GM12872 (cell line): Measurements from ENCODE around the gene HINT1.

Experiments
- TF ChIP-seq, protein P1 (sequence below): IDR thresholded peaks from 3 replicates; pipeline ENCODE4 v1.5.1; 2011; ENCODE audit warnings: low read depth, mild to moderate bottlenecking, low read length, moderate library complexity; ENCODE audit not compliant: insufficient read depth

Gene HINT1

DNA sequence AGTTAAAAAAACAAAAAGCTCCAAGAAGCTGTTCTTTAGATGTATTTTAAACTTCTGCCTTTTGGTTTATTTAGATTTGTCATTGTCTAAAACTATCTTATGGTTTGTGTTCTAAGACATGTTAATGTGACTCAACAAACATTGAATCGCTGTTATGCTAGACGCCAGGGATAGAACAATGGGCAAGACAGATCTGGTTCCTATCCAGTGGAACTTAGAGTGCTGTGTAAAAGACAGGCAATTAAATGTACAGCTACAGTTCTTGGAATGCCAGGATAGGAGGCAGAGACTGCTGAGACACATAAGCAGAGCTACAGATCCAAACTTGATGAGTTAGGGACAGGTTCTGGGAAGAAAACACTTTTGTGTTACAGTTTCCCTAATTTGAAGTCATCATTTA lies 28.1 kb upstream of the HINT1 start:
- TF ChIP-seq, protein P1, sequence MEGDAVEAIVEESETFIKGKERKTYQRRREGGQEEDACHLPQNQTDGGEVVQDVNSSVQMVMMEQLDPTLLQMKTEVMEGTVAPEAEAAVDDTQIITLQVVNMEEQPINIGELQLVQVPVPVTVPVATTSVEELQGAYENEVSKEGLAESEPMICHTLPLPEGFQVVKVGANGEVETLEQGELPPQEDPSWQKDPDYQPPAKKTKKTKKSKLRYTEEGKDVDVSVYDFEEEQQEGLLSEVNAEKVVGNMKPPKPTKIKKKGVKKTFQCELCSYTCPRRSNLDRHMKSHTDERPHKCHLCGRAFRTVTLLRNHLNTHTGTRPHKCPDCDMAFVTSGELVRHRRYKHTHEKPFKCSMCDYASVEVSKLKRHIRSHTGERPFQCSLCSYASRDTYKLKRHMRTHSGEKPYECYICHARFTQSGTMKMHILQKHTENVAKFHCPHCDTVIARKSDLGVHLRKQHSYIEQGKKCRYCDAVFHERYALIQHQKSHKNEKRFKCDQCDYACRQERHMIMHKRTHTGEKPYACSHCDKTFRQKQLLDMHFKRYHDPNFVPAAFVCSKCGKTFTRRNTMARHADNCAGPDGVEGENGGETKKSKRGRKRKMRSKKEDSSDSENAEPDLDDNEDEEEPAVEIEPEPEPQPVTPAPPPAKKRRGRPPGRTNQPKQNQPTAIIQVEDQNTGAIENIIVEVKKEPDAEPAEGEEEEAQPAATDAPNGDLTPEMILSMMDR = no peak

DNA sequence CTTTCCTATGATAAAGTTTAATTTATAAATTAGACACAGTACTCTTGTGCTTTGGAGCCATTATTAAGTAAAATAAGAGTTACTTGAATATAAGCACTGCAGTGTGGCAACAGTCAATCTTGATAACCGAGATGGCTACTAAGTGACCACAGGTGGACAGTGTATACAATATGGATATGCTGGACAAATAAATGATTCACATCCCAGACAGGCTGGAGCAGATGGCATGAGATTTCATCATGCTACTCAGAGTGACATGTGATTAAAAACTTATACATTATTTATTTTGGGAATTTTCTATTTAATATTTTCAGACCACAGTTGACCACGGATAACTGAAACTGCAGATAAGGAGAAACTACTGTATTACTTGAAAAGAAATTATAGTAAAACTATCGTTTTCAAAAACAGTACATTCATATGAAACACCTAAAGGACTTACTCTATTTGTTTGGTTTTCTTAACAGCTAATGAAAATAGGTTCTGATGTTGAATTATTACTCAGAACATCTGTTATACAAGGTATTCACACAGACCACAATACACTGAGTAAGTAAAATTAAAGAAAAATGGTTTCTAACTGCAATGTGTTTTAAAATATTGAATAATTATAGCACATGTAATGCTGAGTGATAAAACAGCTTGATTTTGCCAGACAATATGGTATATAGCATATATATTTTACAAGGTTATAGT lies 21.7 kb upstream of the HINT1 start:
- TF ChIP-seq, protein P1 = no peak

DNA sequence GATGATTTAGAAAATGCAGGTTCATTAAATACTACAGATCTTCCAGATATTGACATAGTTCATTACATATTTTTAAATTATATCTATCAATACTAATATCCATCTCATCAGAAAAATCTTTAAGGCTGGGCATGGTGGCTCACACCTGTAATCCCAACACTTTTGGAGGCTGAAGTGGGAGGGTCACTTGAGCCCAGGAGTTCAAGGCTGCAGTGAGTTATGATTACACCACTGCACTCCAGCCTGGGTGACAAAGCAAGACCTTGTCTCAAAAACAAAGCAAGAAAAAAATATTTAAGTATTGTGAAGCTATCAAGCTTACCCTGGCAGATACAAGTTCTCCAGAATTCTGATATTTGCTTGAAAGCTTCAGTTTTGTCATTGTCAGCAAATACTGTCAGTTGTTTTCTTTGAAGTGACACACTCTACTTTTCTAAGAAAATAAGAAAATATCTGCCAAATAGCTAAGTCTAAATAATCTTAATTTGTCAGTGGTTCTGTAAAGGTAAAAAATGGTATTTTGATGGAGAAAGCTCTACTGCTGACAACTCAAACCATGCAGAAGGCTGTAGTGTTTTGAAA lies 20.6 kb upstream of the HINT1 start:
- TF ChIP-seq, protein P1 = no peak

DNA sequence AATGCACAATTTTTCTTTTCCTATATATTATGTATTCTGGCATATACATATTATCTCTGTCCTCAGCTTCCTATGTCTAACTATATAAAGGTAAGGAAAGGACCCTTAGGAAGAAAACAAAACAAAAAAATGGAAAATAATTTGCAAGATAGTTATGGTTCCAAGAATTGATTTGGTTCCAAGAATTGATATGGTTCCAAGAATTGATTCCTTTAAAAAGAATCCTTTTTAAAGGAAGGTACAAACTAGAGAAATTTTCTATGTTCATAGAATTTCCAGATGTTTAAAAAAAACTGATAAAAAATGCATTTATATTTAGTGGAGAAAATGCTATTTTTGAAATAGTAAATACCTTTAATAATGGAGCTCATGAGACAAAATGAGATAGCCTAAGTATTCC lies 17.8 kb upstream of the HINT1 start:
- TF ChIP-seq, protein P1 = no peak

DNA sequence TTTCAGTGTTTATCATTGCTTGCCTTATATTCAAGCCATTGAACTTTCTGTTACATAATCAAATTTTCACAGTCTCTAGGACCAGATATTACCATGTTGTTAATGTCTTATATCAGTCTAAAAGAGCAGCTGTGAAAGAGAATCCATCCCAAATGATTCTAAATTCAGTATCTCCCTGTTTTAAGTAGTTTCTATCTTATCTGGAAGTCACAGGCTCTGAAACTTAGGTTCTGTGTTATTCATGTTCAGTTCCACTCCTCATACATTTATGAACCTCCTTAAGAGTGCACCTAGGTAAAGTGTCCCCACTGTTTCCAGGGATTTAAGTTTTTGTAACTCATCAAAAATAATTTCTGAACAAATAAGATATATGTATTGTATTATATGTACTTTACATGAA lies 15.4 kb upstream of the HINT1 start:
- TF ChIP-seq, protein P1 = no peak

DNA sequence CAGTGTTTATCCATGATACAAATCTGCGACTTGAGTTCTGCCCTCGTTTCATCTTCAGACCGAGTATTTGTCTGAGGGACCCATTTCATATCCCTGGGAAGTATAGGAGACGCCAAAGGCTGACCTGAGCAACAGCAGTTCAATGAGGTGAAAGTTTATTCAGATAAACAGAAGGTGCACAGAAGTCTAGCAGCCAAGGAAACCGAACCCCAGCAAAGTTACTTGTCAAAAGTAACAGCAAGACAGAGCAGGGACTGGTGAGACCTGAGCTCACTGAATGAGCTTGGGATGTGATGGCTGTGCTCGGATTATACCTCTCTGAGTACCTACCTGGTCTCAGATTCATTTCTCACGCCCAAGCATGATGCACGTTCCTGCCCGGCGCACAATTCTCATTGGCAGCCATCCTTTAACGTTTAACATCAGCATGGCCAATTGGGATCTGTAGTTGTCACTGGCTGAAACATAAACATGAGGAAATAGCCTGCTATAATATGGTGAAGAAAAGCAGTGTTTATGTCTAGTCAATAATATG lies 6.3 kb upstream of the HINT1 start:
- TF ChIP-seq, protein P1 = no peak

DNA sequence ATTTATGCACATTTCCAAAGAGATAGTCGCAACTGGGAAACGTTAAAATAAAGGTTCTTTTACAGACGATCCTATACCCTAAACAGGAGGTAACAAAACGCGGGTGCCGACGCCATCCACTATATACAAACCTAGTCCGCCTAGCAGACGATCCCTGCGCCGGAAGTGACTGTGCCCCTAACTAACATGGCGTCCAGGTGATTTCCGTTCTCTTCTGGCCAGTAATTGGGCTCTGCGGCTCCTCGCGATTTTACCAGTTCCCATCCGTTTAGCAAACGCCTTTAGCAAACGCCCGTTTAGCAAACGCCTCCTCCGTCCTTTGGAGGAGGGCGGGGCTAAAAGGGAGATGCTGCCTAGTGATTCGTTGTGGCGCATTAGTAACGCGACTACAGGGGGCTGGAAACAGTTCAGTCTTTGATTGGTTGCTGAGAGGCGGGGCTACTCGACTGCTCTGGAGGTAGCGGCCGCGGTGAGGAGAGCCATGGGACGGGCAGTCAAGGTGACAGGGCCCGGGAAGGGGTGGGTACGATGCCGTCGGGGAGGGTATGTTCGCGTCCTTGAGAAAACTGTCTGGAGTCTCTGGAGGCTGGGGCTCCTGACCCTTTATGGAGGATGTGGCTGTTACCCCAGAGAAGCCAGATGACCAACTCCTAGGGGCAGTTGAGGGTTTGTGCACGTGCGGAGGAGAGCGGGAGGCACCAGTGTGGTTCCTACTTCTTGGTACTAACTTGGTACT lies 5.7 kb upstream of the HINT1 start, which contains the start of gene LYRM7:
Gene LYRM7 (plus strand): TSS at position 405 of the 736 bp plus-strand sequence. CDS start 77 bp downstream, at position 482.
- TF ChIP-seq, protein P1 = no peak
